ENCODE measurements around the gene ETNK2. TPM values are rescaled to one million over a fixed set of nuclear protein-coding genes. Genes with fewer than 3 reads are reported as not detected.

Gene ETNK2
- total RNA-seq, 1 experiment from 2014 or later = 15.8 TPM

DNA sequence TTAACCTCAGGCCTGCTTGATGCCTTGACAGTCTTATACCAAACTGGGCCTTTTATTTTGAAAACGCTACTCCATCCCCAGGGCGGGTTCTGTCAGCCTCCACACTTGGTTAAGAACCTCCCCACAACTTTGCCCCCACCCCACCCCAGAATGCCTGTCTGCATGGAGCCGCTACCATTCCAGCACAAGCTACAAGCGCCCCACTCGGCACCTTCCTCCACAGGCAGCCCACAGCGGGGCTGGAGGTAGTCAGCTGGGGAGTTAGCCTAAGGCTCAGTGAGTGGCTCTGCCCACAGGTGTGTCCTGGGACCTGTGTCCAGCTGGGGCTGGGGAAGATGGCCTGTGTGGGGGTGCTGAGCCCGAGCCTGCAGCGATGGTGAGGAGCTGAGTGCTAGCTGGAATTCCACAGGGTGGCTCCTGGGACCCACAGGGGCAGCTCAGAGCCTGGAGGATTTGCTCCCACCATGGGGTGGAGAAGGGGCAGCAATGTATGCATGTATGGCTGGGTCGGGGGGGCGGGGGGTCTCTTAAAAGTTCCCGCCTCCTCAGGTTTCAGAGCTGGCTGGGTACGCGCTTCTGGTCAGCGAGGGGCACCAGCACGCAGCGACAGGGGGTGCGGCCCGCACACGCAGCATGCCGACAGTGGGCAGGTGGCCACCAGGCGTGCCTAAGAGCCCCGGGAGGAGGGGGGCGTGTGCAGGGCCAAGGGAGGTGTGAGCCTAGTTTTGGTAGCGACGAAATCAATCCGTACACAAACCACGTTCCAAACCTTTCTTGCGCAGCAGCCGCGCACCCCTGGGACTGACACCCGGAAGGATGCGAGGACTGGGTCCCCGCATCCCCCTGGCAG is 917 bp downstream of the ETNK2 start:
- DNase-seq (ENCODE audit: low spot score) = no peak
- in situ Hi-C loops (cut with HindIII; ENCODE audit: low sequenced_read_pairs) = no loop called here

DNA sequence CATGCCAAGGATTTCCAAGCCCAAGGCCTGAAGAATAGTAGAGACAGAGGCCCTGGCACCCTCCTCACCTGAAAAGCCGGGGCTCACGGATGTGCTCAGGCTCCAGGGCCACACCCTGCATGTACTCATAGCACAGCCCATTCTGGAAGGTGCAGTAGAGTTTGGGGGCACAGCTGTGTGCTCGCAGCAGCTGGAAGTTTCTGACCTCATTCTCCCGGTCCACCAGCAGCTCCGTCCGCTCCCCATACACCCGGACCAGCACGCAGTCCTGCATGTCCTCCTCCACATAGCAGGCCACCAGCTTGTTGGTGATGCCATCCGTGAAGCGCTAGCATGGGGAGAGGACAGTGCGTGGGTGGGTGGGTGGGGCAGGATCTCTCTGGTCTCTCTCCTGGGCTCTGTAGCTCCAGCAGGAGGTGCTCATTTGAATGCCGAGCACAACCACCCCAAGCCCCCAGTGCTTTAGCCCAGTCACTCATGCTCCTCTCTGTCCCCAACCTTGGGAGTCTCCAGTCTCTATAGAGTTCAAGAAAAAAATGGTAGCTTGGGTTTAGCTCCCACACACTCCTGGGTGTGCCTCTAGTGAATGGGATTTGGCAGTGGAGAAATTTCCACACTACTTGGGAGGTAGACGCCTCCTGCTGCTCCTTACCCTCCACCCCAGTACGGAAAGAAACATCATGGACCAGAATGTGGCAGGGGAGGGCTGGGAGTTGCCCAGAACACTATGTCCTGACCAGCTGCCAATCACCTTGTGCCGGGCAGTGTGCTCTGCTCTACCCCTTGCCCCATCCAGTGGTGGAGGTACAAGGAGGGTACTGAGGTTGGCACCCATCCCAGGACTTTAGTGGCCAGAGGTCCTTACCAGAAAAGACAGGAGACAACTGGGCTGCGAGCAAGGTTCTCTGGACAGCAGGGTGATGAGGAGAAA is 1.9 kb downstream of the ETNK2 start:
- DNase-seq (ENCODE audit: low spot score) = no peak
- in situ Hi-C loops (cut with HindIII; ENCODE audit: low sequenced_read_pairs) = loop anchor here (25.0 kb wide), 1 partner anchor 288 kb away; the partner anchor contains the start of gene SNRPE

DNA sequence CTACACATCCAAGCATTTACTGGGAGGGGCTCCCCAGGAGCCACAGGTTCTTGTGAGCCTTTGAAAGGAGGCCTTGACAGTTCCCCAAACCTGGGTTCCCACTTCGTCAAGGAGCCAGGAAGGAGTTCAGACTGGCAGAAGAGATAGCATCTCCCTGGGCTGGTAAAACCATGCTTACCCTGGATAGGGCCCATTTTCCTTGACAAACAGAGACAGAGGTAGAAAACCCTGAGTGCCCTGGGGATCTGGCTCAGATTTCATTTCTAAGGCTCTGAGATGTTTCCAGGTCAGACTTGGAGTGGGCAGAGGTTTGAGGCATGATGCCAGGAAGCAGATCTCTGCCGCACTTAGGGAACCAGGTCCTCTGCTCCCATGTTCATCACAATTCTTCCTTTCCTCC is 2.7 kb downstream of the ETNK2 start:
- in situ Hi-C loops (cut with HindIII; ENCODE audit: low sequenced_read_pairs) = loop anchor here (25.0 kb wide), 1 partner anchor 287 kb away; the partner anchor contains the start of gene SNRPE
- DNase-seq (ENCODE audit: low spot score) = no peak

DNA sequence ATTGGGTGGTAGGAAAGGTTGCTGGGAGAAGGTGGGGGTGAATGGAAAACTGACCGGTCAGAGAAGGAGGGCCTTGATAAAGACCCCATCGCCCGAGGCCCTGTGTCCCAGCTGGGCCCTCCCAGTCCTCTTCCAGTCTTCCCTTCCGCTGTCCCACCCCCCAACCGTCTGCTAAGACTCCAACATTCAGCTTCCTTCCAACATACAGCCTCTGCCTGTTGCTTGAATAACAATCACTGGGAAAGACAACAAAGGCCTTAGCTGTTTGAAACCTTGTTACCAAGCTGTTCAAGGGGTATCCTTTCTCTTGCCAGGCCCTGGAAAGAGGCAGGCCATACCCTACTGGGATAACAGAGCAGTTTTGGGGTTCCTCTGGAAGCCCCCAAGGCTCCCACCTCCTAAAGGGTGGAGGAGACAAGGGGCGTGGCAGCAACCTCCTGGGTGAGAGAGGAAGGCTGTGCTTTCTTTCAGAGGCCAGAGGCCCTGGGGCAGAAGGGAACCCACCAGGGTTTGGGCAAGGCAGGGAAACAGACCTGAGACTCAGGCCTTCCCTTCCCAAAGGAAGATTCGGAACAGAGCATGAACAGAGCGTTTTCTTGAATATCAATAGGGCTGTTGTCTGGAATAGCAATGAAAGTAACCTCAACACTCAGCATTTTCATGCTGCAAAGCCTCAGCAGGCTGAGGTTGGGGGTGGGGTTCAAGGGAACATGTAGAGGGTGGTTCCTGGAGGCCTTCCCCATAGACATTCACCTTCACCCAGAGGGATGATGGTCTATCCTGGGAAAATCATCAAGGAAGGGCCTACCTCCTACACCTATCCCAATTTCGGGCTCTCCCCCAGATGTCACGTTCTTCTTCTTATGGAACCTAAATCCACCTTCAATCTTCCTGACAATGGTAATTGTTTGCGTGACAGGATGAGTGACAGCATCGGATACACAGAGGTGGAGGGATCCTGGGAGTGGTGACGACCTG is 4.1 kb downstream of the ETNK2 start:
- in situ Hi-C loops (cut with HindIII; ENCODE audit: low sequenced_read_pairs) = loop anchor here (25.0 kb wide), 1 partner anchor 285 kb away; the partner anchor contains the start of gene SNRPE

DNA sequence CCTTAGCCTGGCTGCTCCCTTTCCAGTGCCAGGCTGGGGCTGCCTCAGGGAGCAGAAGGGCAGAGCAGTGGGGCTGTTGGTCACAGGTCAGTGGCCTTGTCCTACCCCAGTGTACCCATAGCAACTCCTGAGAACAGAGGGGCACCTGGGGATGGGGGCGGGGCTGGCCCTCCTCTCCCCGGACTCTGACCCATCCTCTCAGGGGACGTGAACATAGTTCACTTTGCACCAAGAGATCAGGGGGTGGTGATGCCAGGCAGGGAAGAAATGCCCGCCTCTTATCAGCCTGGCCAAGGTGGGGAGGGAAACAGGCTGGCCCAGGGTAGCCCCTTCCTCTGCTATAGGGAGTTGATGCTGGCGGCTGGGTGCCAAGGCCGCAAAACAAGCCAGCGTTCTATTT is 4.9 kb downstream of the ETNK2 start:
- in situ Hi-C loops (cut with HindIII; ENCODE audit: low sequenced_read_pairs) = loop anchor here (25.0 kb wide), 1 partner anchor 285 kb away; the partner anchor contains the start of gene SNRPE

More for the DNA sequence above, 4.1 kb downstream of the ETNK2 start:
- no peak for DNase-seq (ENCODE audit: low spot score)

DNA sequence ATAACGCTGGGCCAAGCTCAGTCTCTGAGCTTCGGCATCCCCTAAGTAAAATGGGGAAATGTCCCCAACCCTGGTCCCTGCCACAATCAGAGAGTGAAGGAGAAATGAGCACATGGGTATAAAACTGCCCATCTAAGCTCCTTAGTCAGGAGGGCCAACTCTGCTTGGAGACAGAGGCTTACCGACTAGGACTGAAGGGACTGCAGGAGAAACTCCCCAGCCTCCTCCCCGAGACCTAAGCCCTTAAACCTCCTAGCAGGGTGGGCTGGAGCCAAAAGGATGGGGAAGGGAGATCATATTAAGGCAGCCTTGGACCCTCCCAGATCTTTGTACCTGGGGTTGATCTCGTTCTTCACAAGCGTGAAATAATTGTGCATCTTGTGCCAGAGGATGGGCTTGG is 5.5 kb downstream of the ETNK2 start:
- DNase-seq (ENCODE audit: low spot score) = no peak
- in situ Hi-C loops (cut with HindIII; ENCODE audit: low sequenced_read_pairs) = loop anchor here (25.0 kb wide), 1 partner anchor 284 kb away; the partner anchor contains the start of gene SNRPE

More for the DNA sequence above, 4.9 kb downstream of the ETNK2 start:
- DNase-seq (ENCODE audit: low spot score) = no peak

DNA sequence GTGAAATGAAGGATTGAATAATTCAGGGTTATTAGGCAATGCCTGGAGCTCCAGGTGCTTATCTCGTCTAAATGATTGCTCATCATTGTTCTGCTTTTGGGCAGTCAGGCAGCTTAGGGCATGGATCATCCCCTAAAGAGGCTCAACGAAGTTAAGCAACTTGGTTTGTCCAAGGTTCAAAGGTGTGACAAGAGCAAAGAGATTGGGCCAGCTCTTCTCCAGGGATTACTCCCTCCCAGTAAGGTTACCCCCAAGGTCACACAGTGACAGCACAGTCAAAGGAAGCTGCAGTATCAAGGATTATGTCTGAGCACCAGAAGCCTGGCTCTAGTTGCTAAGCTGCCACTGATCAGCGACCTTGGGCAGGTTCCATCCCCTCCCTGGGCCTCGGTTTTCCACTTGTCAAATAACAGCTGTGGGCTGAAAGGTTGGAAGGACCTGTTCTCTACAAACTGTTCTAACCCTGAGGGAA is 6.8 kb downstream of the ETNK2 start:
- in situ Hi-C loops (cut with HindIII; ENCODE audit: low sequenced_read_pairs) = loop anchor here (25.0 kb wide), 1 partner anchor 283 kb away; the partner anchor contains the start of gene SNRPE
- no peak for DNase-seq (ENCODE audit: low spot score)

DNA sequence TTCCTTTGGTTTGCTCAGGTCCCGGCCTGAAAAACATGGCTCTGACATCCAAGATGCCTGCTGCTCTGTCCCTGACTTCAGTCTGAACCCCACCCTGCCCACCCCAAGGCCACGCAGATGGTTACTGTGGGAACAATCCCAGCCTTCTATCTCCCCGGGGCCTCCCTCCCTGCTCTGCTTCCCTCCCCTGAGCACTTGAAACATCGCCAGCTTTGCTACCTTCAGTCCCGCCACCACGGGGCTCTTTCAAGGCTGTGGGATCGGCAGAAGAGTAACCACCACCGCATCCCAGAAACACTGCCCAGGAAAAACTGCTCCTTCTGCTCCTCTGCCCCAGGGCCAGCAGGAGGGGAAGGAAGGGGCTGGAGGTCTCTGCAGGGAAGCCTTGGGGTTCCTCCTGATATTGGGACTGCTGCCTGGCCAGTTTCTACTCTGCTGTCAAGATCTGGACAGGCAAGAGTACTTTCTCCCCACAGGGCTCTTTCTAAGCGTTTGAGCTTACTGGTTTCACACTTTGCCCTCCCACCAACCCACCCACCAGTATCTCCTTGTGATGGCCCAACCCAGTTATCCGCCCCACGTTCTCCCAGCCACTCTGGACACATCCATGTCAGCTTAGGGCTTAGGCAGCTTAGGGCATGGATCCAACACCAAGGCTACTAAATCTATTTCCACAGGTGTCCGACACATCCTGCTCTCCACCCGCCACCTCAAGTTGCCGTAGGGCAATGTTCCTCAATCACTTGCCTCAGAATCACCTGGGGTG is 8.4 kb downstream of the ETNK2 start:
- no peak for DNase-seq (ENCODE audit: low spot score)
- in situ Hi-C loops (cut with HindIII; ENCODE audit: low sequenced_read_pairs) = loop anchor here (25.0 kb wide), 1 partner anchor 281 kb away; the partner anchor contains the start of gene SNRPE

DNA sequence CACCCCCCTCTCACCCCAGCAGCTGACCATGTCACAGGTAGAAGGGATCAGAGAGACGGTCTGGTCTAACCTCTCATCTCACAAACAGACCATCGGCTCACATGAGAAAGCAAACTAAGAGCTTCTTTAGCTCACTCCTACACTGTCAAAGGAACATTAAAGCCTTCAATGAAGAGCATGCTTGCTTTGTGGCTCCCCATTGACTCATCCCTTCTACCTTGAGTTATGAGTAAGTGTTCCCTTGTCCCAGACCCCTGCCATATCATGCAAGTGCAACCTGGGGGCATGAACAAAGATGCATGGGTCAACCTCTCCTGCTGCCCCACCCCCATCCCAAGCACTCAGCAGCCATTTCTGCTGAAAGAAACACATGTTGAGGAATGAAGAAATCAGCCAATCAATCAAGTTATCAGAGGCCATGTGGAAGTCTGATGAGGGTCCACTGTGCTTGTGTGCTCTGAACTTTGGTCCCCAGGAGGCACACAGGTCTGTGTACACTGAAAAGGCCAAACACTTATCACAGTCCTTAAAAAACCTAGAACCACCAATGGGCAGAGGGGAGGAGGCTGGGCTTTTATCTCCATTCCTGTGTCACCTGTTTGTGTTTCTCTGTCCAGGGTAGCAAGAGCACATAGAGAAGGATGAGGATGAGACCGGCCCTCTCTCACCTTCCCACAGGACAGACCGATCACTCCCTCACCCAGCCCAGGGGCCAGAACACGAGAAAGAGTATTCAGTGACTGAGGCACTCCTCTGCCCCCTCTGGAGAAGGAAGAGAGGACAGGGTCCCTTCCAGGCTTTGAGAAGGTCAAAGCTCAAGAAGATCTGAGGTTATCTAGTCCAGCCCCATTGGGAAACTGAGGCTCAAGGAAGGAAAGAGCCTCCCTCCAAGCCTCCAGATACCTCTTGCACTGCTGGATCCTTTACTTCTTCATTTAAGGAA is 9.5 kb downstream of the ETNK2 start:
- in situ Hi-C loops (cut with HindIII; ENCODE audit: low sequenced_read_pairs) = loop anchor here (25.0 kb wide), 1 partner anchor 280 kb away; the partner anchor contains the start of gene SNRPE
- no peak for DNase-seq (ENCODE audit: low spot score)

DNA sequence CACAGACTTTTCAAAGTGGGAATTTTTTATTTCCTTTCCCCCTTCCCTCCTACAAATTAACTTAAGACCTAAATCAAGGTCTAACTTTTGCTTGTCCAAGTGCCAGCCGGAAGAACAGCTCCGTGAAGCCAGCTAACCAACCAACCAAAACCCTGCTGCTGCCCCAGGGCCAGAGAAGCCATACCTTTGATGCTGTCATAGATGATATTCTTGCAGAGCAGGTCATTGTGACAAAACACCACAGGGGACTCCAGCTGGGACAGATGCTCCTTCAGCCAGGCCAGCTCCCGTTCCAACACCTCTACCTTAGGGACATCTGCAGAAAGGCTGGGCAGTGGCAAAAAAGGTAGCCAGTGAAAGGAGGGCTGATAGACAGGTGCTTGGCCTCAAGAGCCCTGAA is 10.7 kb downstream of the ETNK2 start:
- in situ Hi-C loops (cut with HindIII; ENCODE audit: low sequenced_read_pairs) = loop anchor here (25.0 kb wide), 1 partner anchor 279 kb away; the partner anchor contains the start of gene SNRPE
- DNase-seq (ENCODE audit: low spot score) = no peak

DNA sequence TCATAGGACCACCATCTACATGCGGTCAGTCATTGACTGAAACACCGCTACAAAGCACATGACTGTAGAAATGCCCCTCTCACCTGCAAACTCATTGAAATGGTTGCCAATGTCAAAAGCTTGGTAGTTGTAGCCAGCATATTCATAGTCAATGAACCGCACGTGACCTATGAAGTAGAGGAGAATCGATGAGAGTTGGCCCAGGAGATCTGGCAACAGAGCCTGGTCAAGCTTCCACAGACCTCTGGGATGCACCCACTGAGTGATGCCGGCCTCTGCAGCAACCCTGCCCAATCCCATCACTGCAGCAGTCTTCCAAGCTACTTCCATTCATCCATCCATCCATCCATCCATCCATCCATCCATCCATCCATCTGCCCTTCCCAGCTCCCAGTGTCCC is 11.9 kb downstream of the ETNK2 start:
- in situ Hi-C loops (cut with HindIII; ENCODE audit: low sequenced_read_pairs) = loop anchor here (25.0 kb wide), 1 partner anchor 278 kb away; the partner anchor contains the start of gene SNRPE
- DNase-seq (ENCODE audit: low spot score) = no peak

DNA sequence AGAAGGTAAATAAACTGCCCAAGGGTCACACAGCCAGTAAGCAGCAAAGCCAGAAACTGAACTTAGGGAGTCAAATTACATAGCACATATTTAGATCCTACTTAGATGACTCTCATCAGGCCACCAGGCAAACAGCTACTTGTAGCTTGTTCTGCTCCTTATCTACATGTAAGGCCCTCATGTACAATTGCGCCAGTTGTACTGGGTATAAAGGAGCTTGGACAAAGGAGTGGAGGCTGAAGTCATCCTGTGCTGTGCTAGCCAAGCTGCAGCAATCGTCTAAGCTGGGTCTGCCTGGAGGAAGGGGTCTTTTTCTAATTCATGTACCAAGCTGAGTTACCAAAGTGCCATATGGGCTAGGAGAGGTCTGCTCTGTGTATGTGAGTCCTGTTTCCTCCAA is 12.8 kb downstream of the ETNK2 start:
- in situ Hi-C loops (cut with HindIII; ENCODE audit: low sequenced_read_pairs) = loop anchor here (25.0 kb wide), 1 partner anchor 277 kb away; the partner anchor contains the start of gene SNRPE
- no peak for DNase-seq (ENCODE audit: low spot score)

DNA sequence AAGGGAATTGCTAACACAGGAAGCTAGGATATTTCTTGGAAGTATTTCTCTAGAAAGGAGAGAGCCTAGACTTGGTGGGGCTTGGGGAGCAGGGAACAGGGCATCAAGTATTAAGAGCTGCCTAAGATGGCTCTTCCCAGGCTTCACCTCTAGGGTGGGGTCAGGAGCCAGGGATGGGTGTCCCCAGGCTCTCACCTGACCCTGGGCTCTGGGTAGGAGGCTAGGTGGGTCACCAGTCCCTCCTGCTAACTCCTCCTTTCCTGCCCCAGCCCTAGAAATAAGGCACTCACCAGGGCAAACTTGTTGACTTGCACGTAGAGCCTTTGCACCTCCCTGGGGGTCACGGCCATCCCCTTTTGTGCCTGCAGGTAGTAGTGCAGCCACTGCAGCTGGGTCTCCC is 15.0 kb downstream of the ETNK2 start:
- in situ Hi-C loops (cut with HindIII; ENCODE audit: low sequenced_read_pairs) = loop anchor here (25.0 kb wide), 1 partner anchor 275 kb away; the partner anchor contains the start of gene SNRPE

DNA sequence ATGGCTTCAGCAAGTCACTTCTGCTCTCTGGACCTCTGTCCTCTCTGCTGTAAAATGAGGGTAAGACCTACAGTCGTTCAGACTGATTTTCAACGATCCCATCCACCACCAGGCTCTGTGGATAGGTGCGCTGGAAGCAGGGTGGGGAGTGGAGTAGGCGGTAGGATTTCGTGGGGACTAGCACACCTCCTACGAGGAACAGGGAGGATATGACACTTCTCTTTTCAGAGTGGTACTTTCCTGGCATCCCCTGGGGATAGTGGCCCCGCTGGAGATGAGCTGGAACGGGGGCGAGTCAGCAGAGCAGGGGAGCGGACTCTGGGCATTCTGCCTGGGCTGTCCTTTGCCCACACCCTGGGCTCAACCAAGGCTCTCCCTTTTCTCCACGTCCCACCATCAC is 17.7 kb downstream of the ETNK2 start:
- DNase-seq (ENCODE audit: low spot score) = no peak
- in situ Hi-C loops (cut with HindIII; ENCODE audit: low sequenced_read_pairs) = loop anchor here (25.0 kb wide), 1 partner anchor 272 kb away; the partner anchor contains the start of gene SNRPE

More for the DNA sequence above, 15.0 kb downstream of the ETNK2 start:
- DNase-seq (ENCODE audit: low spot score) = no peak

DNA sequence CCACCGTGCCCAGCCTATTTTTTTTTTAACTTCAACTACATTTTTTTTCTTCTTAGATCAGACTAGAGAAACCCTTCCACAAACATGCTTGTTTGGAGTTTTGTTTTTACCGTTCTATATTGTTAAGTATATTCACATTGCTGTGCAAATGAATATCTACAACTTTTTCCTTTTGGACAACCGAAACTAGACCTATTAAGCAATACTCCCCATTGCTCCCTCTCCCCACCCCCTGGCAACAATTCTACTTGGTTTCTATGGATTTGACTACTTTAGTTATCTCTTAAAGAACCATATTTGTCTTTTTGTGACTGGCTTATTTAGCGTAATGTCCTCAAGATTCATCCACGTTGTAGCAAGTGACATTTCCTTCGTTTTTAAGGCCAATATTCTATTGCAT is 19.1 kb downstream of the ETNK2 start:
- DNase-seq (ENCODE audit: low spot score) = no peak
- in situ Hi-C loops (cut with HindIII; ENCODE audit: low sequenced_read_pairs) = loop anchor here (25.0 kb wide), 1 partner anchor 270 kb away; the partner anchor contains the start of gene SNRPE

DNA sequence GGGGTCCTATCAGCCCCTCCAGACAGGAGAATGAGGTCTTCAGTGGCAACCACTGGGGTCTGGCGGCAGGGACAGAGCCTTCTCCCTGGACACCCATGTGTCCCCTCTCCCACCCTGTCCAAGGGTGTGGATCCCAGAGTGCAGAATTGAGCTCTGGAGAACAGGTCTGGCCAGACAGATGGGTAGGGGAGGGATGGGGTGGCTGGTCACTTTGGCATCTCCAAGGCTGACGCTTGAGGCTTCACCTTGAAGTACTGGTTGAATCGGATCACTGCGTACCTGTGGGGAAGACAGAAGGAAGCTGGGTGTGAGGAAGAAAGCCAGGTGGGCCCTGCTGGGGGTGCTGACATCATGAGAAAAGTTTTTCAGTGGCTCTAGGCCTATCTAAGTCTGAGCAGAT is 19.9 kb downstream of the ETNK2 start:
- no peak for DNase-seq (ENCODE audit: low spot score)
- in situ Hi-C loops (cut with HindIII; ENCODE audit: low sequenced_read_pairs) = loop anchor here (25.0 kb wide), 1 partner anchor 270 kb away; the partner anchor contains the start of gene SNRPE
